Neural progenitor cell (in vitro differentiated cells): ENCODE results near the gene PLCL1. TPM values are rescaled to one million over a fixed set of nuclear protein-coding genes. Genes with fewer than 3 reads are reported as not detected.

Experiments
- DNase-seq: peaks from one replicate; pipeline ENCODE4 v3.0.0-alpha.2; 2016; ENCODE audit warnings: low spot score
- H2AFZ ChIP-seq: fragments of 200-600 bp; sonication (generic); replicated peaks from 2 replicates; pipeline ENCODE4 v1.6.1; 2016; ENCODE audit warnings: antibody characterized with exemption
- H3F3A ChIP-seq: fragments of 200-600 bp; sonication (generic); 2 replicates; pipeline ENCODE4 v1.6.1; 2016; ENCODE audit warnings: antibody characterized with exemption, low read depth
- H3K27ac ChIP-seq: fragments of 200-600 bp; sonication (generic); 2 replicates; pipeline ENCODE4 v1.5.1; 2016; ENCODE audit warnings: mild to moderate bottlenecking
- H3K27me3 ChIP-seq: fragments of 200-600 bp; sonication (generic); 2 replicates; pipeline ENCODE4 v1.6.1; 2016; ENCODE audit warnings: mild to moderate bottlenecking, moderate library complexity
- H3K36me3 ChIP-seq: fragments of 200-600 bp; sonication (generic); 2 replicates; pipeline ENCODE4 v1.5.1; 2016
- H3K4me1 ChIP-seq: fragments of 200-600 bp; sonication (generic); 2 replicates; pipeline ENCODE4 v1.6.1; 2016; ENCODE audit warnings: mixed run types
- H3K4me2 ChIP-seq: fragments of 200-600 bp; sonication (generic); 2 replicates; pipeline ENCODE4 v1.6.1; 2016
- H3K4me3 ChIP-seq: fragments of 200-600 bp; sonication (generic); 2 replicates; pipeline ENCODE4 v1.5.1; 2016
- H3K79me2 ChIP-seq: fragments of 200-600 bp; sonication (generic); 2 replicates; pipeline ENCODE4 v1.6.1; 2016; ENCODE audit warnings: low read depth
- H3K9ac ChIP-seq: fragments of 200-600 bp; sonication (generic); 2 replicates; pipeline ENCODE4 v1.6.1; 2016
- H3K9me3 ChIP-seq: fragments of 200-600 bp; sonication (generic); 2 replicates; pipeline ENCODE4 v1.5.1; 2016; ENCODE audit warnings: low read depth
- H4K20me1 ChIP-seq: fragments of 200-600 bp; sonication (generic); 2 replicates; pipeline ENCODE4 v1.6.1; 2016; ENCODE audit warnings: low read depth
- H3K27ac Mint-ChIP-seq: 3 replicates; pipeline ENCODE4 v1.8.0; 2021; ENCODE audit warnings: mixed read lengths
- H3K27me3 Mint-ChIP-seq: 2 replicates; pipeline ENCODE4 v1.8.0; 2022; ENCODE audit warnings: low read depth, mild to moderate bottlenecking, inconsistent platforms, moderate library complexity, mixed read lengths; ENCODE audit not compliant: insufficient read depth
- H3K36me3 Mint-ChIP-seq: 3 replicates; pipeline ENCODE4 v1.8.0; 2021; ENCODE audit warnings: mixed read lengths
- H3K4me1 Mint-ChIP-seq: 3 replicates; pipeline ENCODE4 v1.8.0; 2021; ENCODE audit warnings: mixed read lengths
- H3K4me3 Mint-ChIP-seq: 3 replicates; pipeline ENCODE4 v1.8.0; 2021; ENCODE audit warnings: mild to moderate bottlenecking, moderate library complexity, mixed read lengths
- H3K9me3 Mint-ChIP-seq: 3 replicates; pipeline ENCODE4 v1.8.0; 2020; ENCODE audit warnings: mixed read lengths
- CTCF ChIP-seq: fragments of 200-600 bp; sonication (generic); IDR thresholded peaks from 2 replicates; pipeline ENCODE4 v1.5.1; 2017; ENCODE audit warnings: antibody characterized with exemption, mild to moderate bottlenecking
- EZH2 ChIP-seq: fragments of 200-600 bp; sonication (generic); IDR thresholded peaks from 2 replicates; pipeline ENCODE4 v1.6.1; 2017; ENCODE audit warnings: antibody characterized with exemption, mild to moderate bottlenecking, moderate library complexity
- EZH2phosphoT487 ChIP-seq: fragments of 200-600 bp; sonication (generic); IDR thresholded peaks from 2 replicates; pipeline ENCODE4 v1.6.1; 2017; ENCODE audit warnings: antibody characterized with exemption
- total RNA-seq: library from RNA; depleted of rRNA; stranded (reverse); fragments of >200 nt; gene quantifications from 2 replicates; pipeline ENCODE4 v1.2.3, GENCODE V29; 2015; ENCODE audit warnings: low replicate concordance

Gene PLCL1
- total RNA-seq, 1 donor from 2014 or later = 0.41 TPM

DNA sequence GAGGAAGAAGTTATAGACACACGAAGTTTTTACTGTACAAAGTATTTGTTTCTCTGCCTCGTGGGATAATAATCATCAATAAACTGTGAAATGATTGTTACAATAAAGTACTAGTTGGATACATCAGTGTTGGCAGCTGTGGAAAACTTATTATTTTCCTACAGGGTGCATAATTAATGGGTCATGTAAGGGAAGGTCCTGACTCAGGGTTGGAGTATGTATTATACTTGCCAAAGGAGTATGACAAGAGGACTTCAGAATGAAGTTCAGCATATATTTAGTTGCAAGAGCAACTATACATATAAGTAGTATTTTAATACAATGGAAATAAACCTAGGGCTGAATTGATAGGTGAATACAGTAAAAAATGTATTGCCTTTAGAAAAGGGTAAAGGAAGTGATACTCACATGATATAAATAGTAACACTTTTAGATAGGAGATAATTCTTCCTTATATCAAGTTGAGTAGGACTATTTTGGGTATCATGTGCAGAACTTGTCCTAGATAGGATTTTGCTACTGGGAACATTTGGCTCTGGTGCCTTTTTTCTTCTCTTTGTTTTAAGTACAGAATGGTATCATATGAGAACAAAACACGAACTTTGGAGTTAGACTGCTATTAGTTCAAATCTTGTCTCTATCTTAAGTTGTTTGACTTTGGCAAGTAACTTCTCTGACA lies 79.1 kb downstream of the PLCL1 start:
- H3K27me3 ChIP-seq = no peaks in the 10 kb centered on the region
- no peaks in the 10 kb centered on the region for H3F3A ChIP-seq
- no peak overlapping the region for H3K4me3 Mint-ChIP-seq
- H3K27ac Mint-ChIP-seq = no peak overlapping the region
- no peaks in the 10 kb centered on the region for H3K27me3 Mint-ChIP-seq
- H3K36me3 Mint-ChIP-seq = no peaks in the 10 kb centered on the region
- no peak overlapping the region for H2AFZ ChIP-seq
- no peaks in the 10 kb centered on the region for H3K4me1 Mint-ChIP-seq
- no peaks in the 10 kb centered on the region for H3K9me3 Mint-ChIP-seq
- TF ChIP-seq EZH2 (no peak), CTCF (no peak), EZH2phosphoT487 (no peak)
- no peak overlapping the region for H3K9ac ChIP-seq
- no peaks in the 10 kb centered on the region for H4K20me1 ChIP-seq
- H3K9me3 ChIP-seq = no peaks in the 10 kb centered on the region
- no peaks in the 10 kb centered on the region for H3K4me1 ChIP-seq
- no peaks in the 10 kb centered on the region for H3K79me2 ChIP-seq
- H3K36me3 ChIP-seq = no peaks in the 10 kb centered on the region
- H3K4me3 ChIP-seq = no peak overlapping the region
- H3K27ac ChIP-seq = no peak overlapping the region
- no peak overlapping the region for H3K4me2 ChIP-seq
- DNase-seq = no peak

- Histone ChIP-seq H3K36me3 (no peaks in the 10 kb centered on the region), H3K79me2 (no peaks in the 10 kb centered on the region), H3K4me1 (no peaks in the 10 kb centered on the region), H3K27me3 (no peaks in the 10 kb centered on the region), H3F3A (no peaks in the 10 kb centered on the region), H3K9ac (no peak overlapping the region), H3K4me2 (no peak overlapping the region), H2AFZ (no peak overlapping the region), H3K4me3 (no peak overlapping the region), H4K20me1 (no peaks in the 10 kb centered on the region), H3K9me3 (no peaks in the 10 kb centered on the region), H3K27ac (no peak overlapping the region)
- no peak for DNase-seq
- H3K27me3 Mint-ChIP-seq = no peaks in the 10 kb centered on the region
- no peaks in the 10 kb centered on the region for H3K36me3 Mint-ChIP-seq
- no peak overlapping the region for H3K4me3 Mint-ChIP-seq
- H3K27ac Mint-ChIP-seq = no peak overlapping the region
- no peak for TF ChIP-seq EZH2
- TF ChIP-seq CTCF = no peak
- TF ChIP-seq EZH2phosphoT487 = no peak
- no peaks in the 10 kb centered on the region for H3K9me3 Mint-ChIP-seq
- H3K4me1 Mint-ChIP-seq = peaks cover 4% of the 10 kb centered on the region
Measured at GRCh38 chr2:197884252-197884651, 79.9 kb downstream of the PLCL1 start.

DNA sequence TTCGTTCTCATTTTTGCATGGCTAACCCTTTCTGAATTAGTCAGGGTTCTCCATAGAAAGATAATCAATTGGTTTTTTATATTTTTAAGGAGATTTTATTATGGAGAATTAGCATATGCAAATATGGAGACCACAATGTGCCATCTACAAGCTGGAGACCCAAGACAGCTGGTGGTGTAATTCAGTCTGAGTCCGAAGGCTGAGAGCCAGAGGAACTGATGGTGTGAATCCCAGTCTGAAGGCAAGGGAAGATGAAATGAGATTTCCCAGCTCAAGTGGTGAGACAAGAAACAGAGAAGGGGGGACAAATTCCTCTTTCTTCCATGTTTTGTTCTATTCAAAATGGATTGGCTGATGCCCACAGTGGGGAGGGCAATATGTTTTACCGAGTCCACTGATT lies 80.7 kb downstream of the PLCL1 start:
- Histone ChIP-seq H3K9me3 (no peaks in the 10 kb centered on the region), H3K4me2 (no peak overlapping the region), H3K27ac (no peak overlapping the region), H3K36me3 (no peaks in the 10 kb centered on the region), H3K27me3 (no peaks in the 10 kb centered on the region), H3K4me1 (no peaks in the 10 kb centered on the region), H3K4me3 (no peak overlapping the region), H3K79me2 (no peaks in the 10 kb centered on the region), H4K20me1 (no peaks in the 10 kb centered on the region), H3K9ac (no peak overlapping the region), H2AFZ (no peak overlapping the region), H3F3A (no peaks in the 10 kb centered on the region)
- TF ChIP-seq CTCF = no peak
- TF ChIP-seq EZH2phosphoT487 = no peak
- TF ChIP-seq EZH2 = no peak
- Mint-ChIP-seq H3K27ac (no peak overlapping the region), H3K4me3 (no peak overlapping the region), H3K36me3 (no peaks in the 10 kb centered on the region), H3K27me3 (no peaks in the 10 kb centered on the region), H3K9me3 (no peaks in the 10 kb centered on the region), H3K4me1 (peaks cover 6% of the 10 kb centered on the region)
- DNase-seq = no peak
